GM21526 (cell line): ENCODE data around the gene DDOST.
"Not testable (repeated sequence)": the region's sequence is repeated elsewhere in the genome, so short reads cannot be mapped to it uniquely, and the experiment has no call there.

Experiments used
- ATAC-seq: cut with Tn5 transposase; IDR thresholded peaks from one replicate; pipeline ENCODE4 v1.9.1; 2021; ENCODE audit warnings: moderate library complexity; ENCODE audit not compliant: unreplicated experiment, low FRiP score

The DDOST gene

DNA sequence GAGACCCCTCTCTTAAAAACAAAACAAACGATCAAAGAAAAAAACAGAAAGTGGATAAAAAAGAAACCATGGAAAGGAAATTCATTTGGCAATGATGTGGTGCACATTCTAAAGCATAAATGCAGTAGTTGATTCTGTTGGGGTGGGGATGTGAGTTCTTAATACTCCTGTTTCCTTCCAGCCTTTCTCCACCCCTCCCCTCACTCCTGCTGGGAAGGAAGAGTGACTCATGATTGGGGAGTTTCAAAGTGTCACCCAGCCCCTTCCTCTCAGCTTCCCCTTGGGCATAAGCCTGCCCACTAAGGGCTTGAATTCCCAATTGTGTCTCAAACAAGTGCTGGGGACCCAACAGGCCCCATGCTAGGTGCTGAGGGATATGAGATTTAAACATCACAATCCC, 34.6 kb downstream of the DDOST start:
- no peak for ATAC-seq

DNA sequence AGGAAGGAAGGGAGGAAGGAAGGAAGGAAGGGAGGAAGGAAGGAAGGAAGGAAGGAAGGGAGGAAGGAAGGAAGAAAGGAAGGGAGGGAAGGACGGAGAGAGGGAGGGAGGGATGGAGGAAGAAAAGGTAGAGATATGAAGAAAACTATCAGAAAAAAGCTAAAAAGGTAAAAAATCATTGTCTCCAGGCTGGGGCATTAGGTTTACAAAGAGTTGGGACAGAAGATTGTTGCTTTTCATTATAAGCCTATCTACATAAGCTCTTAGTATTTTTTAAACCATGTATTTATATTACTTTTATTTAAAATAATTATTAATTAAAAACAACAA, 35.1 kb downstream of the DDOST start:
- ATAC-seq = no peak

DNA sequence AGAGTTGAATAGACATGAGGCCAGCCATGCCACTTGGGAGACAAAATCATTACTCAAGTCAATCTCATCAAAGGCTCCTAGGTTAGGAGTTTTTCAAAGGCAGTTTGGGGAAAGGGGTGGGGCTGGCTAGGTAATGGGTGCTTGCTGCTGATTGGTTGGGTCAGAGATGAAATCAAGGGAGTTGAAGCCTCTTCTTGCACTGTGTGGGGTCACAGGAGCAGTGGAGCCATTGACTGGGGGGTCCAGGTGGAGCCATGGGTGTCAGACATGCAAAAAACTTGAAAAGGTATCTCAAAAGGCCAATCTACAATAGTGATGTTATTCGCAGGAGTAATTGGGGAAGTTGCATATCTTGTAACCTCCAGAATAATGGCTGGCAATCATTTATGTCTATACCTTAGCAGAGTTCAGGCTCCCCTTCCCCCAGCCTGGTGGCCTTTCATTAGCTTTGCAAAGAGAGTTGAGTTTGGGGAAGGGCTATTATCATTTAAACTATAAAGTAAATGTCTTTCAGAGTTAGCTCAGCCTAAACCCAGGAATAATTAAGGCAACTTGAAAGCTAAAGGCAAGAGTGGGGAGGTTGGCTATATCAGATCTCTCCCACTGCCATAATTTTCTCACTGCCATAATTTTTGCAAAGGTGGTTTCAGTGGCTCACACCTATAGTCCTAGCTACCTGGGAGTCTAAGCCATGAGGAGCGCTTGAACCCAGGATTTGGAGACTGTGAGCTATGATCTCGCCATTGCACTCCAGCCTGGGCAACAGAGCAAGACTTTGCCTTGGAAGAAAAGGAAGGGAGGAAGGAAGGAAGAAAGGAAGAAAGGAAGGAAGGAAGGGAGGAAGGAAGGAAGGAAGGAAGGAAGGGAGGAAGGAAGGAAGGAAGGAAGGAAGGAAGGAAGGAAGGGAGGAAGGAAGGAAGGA, 35.7 kb downstream of the DDOST start:
- no peak for ATAC-seq

DNA sequence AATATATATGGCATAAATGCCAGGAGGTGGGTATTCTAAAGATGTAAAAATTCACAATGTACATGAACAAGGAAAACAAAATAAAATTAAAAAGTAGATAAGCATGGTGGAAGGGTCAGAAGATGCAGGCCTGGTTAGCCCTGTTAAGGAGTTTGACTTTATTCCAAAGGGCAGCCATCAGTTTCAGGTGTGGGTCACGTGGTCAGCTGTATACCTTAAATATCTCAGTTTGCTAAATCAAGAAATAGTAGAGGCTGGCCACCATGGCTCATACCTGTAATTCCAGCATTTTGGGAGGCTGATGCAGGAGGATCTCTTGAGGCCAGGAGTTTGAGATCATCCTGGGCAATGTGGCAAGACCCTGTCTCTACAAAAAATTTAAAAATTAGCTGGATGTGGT, 36.5 kb downstream of the DDOST start:
- no peak for ATAC-seq

DNA sequence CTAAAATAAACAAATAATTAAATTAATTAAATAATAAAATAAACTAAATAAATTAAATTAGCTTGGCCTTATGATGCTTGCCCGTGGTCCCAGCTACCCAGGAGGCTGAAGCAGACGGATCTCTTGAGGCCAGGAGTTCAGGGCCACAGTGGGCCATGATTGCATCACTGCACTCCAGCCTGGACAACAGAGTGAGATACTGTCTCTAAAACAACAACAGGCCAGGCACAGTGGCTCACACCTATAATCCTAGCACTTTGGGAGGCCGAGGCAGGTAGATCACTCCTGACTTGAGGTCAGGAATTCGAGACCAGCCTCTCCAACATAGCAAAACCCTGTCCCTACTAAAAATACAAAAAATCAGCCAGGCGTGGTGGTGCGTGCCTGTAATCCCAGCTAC, 40.2 kb downstream of the DDOST start:
- ATAC-seq = no peak

DNA sequence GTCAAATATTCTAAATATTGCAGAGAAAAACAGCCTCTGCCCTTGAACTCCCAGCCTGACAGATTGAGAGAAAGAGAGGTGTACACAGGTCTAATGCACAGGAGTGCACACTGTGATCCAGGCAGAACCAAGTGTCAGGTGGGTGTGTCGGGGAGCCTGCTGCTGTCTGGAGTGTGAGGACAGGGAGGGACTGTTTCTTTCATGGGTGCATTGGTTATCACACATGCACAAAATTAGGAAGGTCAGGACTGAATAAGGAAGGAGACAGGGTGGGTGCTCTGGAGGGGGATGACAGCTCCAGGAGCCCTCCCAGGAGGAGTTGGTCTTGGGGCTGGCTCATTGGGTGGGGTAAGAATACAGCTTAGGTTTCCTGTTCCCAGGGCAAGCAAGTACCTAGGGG, 41.2 kb downstream of the DDOST start:
- no peak for ATAC-seq

DNA sequence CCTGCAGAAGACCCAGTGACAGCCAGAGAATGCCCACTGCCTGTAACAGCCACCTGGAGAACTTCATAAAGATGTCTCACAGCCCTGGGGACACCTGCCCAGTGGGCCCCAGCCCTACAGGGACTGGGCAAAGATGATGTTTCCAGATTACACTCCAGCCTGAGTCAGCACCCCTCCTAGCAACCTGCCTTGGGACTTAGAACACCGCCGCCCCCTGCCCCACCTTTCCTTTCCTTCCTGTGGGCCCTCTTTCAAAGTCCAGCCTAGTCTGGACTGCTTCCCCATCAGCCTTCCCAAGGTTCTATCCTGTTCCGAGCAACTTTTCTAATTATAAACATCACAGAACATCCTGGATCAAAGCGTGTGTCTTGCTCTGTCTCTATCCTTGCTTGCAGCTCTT, 42.6 kb downstream of the DDOST start:
- ATAC-seq = no peak

DNA sequence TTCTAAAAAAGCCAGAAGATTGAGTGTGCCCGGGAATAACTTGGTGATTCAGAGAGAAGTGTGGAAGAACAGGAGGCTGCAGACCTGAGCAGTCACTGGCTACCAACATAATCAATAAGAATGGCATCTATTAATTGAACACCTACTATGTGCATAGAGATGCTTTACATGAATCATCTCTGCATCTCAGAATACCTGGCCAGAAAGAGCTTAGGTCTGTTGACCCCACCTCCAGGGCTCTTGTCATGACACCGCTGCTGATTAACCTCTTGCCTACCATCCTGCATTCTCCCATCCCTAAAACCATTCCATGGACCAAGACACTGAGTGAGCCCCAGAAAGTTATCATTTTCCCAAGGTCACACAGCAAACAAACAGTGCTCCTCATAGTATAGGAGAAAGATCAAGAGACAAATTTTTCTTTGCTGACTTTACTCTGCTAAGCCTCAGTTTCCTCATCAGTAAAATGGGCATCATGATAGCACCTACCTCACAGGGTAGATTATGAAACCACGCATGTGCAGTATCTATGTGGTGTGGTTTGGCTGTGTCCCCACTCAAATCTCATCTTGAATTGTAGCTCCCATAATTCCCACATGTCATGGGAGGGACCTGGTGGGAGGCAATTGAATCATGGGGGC, 44.2 kb downstream of the DDOST start:
- no peak for ATAC-seq

DNA sequence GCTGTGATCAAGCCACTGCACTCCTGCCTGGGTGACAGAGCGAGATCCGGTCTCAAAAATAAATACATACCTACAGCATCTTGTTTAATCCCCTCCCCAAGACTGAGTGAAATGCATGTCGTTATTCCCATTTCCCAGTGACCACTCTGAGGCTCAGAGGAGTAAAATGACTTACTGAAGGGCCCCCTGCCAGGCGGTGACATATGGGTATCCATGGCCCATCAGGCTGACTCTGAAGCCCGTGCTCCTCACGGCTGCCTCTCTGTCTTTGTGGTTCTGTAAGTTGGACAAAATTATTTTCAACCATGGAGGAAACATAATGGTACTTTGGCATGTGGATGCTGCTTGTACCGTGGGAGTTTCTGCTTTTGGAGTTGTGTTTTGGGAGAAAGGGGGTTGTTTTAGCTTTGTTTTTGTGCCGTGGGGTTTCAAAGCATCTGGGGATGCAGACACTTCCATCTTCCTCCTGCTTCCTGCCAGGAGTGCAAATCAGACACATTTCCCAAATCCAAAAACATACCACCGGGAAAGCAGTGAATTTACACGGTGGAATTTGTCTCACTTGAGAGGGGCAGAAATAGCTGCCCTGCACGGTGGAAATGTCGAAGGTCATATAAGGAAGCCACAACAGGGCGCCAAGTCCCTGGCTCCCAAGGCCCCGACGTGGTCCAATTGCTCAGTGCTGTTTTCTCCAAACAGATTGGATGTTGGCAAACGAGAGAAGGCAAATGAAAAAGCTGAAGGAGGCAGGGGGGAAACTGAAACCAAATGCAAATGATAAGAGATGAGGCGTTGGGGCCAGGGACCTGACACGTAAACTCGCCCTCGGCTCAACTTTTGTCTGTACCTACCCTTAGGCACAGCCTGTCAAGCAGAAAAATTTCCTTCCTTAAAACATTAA, 45.0 kb downstream of the DDOST start:
- no peak for ATAC-seq

DNA sequence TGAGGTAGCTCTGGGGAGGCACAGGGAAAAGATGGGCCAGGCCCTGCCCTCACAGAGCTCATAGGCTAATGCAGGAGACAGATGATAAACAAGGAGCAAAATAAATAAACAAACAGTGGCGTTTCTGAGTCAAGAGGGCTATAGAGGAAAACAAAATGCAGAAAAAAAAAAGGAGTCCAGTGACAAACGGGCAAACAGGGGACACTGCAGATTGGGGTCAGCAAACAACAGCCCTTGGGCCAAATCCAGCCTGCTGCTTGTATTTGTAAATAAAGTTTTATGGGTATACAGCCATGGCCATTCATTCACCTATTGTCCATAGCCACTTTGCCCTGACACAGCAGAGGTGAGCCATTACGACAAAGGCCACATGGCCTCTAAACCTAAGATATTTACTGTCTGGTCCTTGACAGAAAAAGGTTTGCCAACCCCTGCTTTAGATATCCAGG, 47.0 kb downstream of the DDOST start:
- no peak for ATAC-seq

DNA sequence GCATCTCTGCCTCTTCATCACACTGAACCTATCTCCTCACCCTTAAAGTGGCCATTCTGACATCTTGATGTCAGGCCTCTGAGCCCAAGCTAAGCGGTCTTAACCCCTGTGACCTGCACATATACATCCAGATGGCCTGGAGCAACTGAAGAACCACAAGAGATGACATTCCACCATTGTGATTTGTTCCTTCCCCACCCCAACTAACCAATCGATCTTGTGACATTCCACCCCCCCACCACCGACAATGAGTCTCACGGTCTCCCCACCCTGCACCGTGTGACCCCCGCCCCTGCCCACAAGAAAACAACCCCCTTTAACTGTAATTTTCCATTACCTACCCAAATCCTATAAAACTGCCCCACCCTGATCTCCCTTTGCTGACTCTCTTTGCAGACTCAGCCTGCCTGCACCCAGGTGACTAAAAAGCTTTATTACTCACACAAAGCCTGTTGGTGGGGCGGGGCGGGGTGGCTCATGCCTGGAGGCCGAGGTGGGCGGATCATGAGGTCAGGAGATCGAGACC, 48.9 kb downstream of the DDOST start:
- no peak for ATAC-seq

DNA sequence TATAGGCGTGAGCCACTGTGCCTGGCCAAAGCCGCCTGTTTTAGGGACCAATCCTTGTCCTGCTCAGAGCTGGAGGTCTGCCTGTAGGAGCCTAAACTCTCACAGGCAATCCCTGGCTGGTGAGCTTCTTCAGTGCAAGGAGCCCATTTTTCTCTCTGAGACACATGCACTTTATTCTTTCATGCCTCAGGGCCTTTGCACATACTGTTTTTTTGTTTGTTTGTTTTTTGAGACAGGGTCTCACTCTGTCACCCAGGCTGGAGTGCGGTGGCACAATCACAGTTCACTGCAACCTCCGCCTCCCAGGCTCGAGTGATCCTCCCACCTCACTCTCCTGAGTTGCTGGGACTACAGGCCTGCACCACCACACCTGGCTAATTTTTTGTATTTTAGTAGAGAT, 49.5 kb downstream of the DDOST start:
- ATAC-seq = no peak

DNA sequence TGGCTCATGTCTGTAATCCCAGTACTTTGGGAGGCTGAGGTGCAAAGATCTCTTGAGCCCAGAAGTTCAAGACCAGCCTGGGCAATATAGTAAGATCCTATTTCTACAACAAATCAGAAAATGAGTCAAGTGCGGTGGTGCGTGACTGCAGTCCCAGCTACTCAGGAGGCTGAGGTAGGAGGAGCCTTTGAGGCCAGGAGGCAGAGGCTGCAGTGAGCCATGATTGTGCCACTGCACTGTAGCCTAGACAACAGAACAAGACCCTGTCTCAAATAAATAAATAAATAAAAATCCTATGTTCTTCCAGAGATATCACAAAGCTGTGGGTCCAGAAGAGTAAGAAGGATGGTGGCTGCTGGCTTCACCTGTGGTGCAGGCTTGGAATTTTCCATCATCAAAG, 50.2 kb downstream of the DDOST start:
- no peak for ATAC-seq

DNA sequence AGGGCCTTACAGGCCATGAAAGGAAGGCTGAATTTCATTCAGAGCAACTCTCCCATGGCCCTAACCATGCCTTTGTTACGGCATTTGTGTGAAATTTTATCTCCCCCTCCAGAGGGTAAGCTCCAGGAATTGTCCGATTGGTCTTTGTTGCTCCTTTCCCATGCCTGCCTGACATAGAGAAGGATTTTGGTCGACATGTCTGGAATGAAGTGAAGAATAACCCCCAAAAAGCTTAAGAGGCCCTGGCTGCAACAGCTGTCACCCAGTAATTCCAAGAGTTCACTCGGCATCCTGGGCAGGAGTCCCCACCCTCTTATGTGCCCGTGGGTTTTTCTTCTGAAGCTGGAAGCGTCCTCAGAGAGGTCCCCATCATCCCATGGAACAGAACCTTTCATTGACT, 51.6 kb downstream of the DDOST start:
- no peak for ATAC-seq

DNA sequence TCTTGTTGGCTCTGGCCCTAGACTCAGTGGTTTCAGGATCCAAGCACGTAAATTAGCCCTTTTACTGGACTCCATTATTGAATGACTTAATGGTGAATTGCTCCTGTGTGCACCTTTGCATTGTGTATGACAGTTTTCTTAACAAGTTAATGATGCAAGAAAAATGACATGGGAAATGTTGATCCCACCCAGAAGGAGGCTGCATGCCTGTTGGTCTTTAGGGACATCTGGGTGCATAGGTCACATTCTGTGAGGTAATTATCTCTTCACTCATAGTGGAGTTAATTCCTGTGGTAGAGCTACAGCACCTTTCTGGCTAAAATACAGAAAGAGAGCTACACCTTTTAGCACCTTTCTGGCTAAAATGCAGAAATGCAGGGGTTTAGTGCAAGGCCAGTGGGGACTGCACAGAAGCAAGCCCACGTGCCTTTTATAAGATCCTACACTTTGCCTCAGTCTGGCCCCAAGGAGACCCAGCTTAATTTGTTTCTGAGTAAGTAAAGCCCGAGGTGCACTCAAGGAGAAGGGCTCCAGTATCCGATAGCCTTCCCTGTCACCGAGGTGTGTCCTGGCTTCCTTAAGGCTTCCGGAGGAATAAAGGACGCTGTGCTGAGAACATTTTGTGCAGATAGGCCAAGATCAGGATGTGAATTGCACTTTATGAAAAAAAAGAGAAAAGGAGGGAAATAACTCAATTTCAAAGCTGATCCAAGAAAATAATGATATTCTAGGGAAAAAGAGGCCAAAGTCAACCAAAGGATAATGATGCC, 54.2 kb downstream of the DDOST start:
- not testable (repeated sequence) for ATAC-seq

DNA sequence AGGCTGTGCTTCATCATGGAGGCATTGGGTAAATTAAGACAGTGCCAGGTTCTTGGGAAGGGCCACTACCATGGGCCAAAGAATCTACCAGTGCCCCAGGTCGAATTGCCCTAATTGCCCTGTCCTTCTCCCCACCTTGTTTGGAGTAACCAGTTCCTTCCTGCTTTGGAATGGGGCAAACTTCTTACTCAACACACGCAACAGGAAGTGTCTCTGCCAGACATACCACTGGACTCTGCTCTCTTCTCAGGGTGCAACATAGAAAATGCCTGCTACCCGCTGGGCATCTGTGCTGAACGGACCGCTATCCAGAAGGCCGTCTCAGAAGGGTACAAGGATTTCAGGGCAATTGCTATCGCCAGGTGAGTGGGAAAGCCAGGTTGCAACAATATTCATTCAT, 56.5 kb downstream of the DDOST start:
- no peak for ATAC-seq

DNA sequence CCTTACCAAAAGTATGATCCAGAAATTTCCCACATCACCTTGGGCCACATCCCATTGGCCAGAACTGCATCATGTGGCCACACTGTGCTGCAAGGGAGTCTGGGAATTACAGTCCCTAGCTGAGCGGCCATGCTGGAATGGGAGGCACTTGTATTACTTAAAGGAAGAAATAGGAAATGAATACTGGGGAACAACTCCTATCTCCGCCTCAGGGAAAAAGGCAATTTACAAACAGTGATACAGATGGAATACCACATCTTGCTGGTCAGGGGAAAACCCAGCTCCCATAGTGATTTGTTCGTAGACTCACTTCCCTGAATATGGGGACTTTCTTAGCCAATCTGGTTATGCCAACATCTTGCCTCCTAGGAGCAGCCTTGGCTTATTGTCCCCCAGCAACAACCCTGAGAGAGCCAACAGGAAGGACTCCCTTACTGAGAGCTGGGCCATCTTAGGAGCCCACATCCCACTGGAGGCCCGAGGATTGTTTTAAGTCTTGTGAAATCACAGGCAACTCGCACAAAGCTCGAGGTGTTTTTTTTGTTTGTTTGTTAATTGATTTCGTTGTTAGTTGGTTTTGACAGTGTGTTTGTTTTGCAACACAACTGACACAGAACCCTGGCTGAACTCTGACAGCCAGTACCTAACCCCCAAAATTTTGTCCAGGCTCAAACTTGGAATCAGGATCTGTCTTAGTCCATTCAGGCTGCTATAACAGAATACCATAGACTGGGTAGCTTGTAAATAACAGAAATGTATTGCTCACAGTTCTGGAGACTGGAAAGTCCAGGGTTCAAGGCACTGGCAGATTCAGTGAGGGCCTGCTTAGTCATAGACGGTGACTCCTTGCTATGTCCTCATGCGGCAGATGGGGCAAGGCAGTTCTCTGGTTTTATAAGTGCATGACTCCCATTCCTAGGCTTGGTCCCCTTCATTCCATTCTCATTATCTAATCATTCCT, 57.4 kb downstream of the DDOST start:
- no peak for ATAC-seq

DNA sequence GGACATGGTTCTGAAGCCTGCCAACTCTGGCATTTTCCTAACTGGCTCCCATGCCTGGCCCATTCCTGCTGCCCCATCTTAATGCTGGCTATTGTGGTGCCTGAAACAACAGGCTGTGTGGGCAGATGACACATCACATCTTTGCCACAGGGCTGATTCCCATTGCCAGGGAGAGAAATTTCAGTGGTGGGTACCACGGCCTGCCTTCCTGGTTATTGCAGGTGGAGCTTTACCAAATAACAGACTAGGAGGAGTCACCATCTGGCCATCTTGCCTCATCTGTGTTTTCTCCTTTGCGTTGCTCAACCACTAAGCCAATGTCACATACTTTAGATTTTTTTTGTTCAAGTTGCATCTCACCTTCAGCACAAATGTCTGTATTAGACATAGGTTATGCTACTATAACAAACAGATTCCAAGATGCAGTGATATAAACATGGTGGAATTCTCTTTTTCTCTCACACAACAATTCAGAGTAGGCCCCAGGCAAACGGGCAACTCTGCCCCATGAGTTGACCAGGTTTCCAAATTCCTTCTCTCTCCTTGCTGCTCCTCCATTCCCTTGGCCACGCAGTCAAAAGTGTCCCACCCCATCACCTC, 58.2 kb downstream of the DDOST start:
- ATAC-seq = no peak
